ENCODE results near the gene SNRK.

Gene SNRK
- 156 to 221 (median 210) reads per million in 4 experiments for total RNA-seq

- peak; percentile 87 for DNase-seq
These were observed at the start of gene SNRK for GRCh38 chr3:43286115-43286840. Gene SNRK (plus strand): TSS chr3:43286540. CDS start chr3:43303204, 16,664 bp downstream.

- no peak for DNase-seq
These were observed 47.5 kb upstream of the SNRK start for GRCh38 chr3:43238801-43239200.

GRCh38 chr3:43239755-43240154, 46.6 kb upstream of the SNRK start:
- DNase-seq: no peak

- no peak for DNase-seq
These were observed 42.5 kb upstream of the SNRK start for GRCh38 chr3:43243590-43244587.

GRCh38 chr3:43244694-43245093, 41.6 kb upstream of the SNRK start:
- no peak for DNase-seq

GRCh38 chr3:43246976-43247375, 39.4 kb upstream of the SNRK start:
- no peak for DNase-seq

- no peak for DNase-seq
These were observed 38.7 kb upstream of the SNRK start for GRCh38 chr3:43247561-43248184.

GRCh38 chr3:43248185-43248583, 38.2 kb upstream of the SNRK start:
- no peak for DNase-seq

- DNase-seq: no peak
These were observed 37.4 kb upstream of the SNRK start for GRCh38 chr3:43248973-43249372.

- DNase-seq: no peak
These were observed 36.9 kb upstream of the SNRK start for GRCh38 chr3:43249405-43249804.

GRCh38 chr3:43253294-43253693, 33.0 kb upstream of the SNRK start:
- DNase-seq: no peak

GRCh38 chr3:43254125-43254524, 32.2 kb upstream of the SNRK start:
- no peak for DNase-seq

- DNase-seq: no peak
These were observed 30.7 kb upstream of the SNRK start for GRCh38 chr3:43255662-43256061.

- DNase-seq: no peak
These were observed 29.5 kb upstream of the SNRK start for GRCh38 chr3:43256714-43257461.

GRCh38 chr3:43257850-43258249, 28.5 kb upstream of the SNRK start:
- no peak for DNase-seq

GRCh38 chr3:43259626-43260025, 26.7 kb upstream of the SNRK start:
- DNase-seq: no peak

- DNase-seq: no peak
These were observed 25.9 kb upstream of the SNRK start for GRCh38 chr3:43260412-43260811.

- DNase-seq: no peak
These were observed 24.1 kb upstream of the SNRK start for GRCh38 chr3:43262194-43262593.

GRCh38 chr3:43266451-43266850, 19.9 kb upstream of the SNRK start:
- no peak for DNase-seq

- no peak for DNase-seq
These were observed 19.3 kb upstream of the SNRK start for GRCh38 chr3:43266995-43267394.

- no peak for DNase-seq
These were observed 17.7 kb upstream of the SNRK start for GRCh38 chr3:43268636-43269035.

- DNase-seq: no peak
These were observed 16.3 kb upstream of the SNRK start for GRCh38 chr3:43270078-43270477.

- DNase-seq: no peak
These were observed 12.9 kb upstream of the SNRK start for GRCh38 chr3:43273416-43273815.
